GM18502 (cell line): ENCODE results near the gene RPL38.

Source experiments
- ATAC-seq: cut with Tn5 transposase; IDR thresholded peaks from one replicate; pipeline ENCODE4 v1.9.1; 2021; ENCODE audit warnings: mild to moderate bottlenecking; ENCODE audit not compliant: unreplicated experiment, poor library complexity

The RPL38 gene

DNA sequence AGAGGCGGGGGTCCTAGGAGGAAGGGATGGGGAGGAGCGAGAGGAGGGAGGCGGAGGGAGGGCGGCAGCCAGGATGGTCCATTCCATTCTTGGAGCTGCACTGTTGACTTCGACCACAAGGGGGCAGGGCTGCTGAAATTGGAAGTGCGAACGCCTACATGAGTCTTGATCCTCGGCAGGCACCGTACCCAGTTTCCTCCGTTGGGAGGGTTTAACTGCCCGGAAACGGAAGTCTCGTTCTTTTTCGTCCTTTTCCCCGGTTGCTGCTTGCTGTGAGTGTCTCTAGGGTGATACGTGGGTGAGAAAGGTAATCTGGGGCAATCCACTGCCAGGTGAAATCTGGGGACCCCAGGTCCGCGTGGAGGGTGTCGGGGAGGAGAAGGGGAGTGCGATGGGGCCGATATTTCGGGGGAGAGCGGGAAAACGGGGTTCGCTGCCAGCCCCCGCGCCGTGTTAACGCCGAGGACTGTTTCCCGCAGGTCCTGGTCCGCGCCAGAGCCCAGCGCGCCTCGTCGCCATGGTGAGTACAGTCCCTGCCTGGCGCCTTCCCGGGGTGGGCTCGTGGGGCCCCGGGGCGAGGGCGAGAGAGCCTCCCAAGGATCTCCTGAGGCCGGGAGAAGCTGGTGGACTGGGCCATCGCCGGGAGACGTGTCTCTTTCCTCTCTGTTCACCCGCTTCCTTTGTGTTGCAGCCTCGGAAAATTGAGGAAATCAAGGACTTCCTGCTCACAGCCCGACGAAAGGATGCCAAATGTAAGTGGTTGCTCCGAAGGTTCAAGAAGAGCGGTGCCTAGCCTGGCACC lies at the start of gene RPL38:
Gene RPL38 (plus strand): TSS at position 240 of the 802 bp plus-strand sequence. CDS start 278 bp downstream, at position 518.
- ATAC-seq, result peak; percentile 77

GRCh38 chr17:74153821-74154430 lies 49.6 kb upstream of the RPL38 start:
- no peak for ATAC-seq

GRCh38 chr17:74156878-74157277 lies 46.6 kb upstream of the RPL38 start:
- no peak for ATAC-seq

- ATAC-seq, result no peak
These were observed 46.1 kb upstream of the RPL38 start for GRCh38 chr17:74157366-74157765.

DNA sequence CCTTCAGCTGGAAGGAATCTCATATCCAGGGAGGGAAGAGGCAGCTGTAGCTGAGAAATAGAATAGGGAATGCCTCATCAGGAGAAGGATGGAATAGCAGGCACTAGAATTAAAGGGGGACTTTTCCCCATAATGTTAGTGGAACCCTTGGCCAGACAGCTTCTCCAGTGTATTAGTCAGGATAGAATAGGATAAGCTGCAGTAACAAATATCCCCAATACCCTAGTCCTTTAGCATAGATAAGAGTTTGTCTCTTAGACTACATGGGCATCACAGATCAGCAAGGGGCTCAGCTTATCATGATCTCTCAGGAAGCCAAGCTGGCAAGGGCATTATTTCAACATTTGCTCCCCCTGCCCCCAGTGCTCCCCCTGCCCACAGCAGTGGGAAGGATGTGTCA lies 44.7 kb upstream of the RPL38 start:
- ATAC-seq, result no peak

DNA sequence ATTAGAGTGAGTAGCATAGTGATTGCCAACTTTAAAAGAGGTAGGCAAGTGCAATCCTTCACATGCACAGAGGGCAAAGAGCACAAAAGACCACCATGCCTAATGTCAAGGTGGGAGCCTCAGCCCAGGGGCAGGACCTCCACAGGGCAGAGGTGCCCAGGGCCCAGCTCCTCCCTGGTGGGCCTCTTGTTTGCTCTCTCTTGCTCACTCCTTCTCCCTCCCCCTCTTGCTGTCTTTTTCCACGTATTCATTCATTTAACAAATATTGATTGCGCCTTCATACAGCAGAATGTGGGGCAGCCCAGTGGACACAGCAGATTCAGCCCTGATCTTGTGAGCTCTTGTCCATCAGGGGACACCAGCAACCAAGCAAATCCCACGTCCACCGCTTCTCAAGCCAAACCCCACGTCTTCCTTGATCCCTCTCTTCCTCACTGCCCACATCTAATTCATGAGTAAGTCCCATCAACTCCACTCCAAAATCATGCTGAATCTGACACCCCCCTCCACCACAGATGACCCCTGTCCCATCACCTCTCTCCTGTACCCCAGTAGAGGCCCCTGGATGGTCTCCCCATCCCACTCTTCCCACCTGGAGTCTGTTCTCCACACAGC lies 44.1 kb upstream of the RPL38 start:
- ATAC-seq, result no peak

DNA sequence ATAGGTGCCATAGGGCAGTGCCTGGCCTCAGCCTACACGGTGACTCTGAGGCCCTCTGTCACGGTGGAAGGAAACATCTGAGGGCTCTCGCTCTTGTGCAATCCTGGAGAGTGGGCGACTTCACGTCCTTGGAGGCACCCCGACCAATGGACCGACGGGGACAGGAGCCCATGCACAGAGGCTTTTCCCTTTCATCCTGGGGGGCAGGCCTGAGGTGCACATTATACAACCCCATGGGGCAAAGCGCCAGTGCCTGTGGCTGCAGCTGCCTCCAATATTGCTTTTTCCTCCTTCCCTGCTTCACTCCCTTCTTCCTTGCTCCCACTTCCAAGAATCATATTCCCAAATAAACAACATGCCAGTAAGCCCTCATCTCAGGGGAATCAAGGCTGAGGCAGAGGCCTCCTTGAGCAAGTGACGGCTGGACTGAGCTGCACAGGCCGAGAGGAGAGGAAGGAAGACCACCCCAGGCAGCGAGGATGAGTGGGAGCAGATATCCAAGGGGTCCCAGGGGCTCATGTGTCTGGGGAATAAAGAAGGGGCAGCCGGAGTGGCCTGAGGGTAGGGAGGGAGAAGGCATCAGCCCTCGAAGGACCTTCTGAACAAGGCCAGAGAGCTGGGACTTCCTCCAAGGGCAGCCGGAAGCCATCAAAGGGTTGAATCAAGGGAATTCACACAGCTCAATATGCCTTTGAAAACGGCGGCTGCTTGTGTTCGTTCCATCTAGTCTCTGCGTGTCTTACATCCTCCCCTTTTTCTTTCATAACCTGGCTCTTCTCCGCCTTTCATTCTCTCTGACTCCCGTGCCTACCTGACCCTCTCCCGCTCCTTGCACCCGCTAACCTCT lies 42.6 kb upstream of the RPL38 start:
- no peak for ATAC-seq

DNA sequence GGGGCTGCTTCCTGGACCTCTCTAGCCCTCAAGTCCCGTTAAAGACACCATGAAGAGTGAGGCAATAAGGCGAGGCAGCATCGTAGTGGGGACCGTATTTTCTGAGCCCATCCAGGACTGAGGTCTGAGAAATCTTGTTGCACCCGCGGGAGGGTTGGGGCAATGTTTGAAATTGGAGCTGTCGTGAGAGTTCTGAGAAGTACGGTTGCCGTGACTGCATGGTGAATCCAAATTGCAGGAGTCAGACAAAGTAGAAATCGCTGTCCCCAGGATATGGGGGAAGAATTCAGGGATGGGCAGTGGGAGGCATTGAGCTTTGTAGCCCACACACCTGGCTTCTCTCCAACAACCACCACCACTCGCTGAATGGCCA lies 42.0 kb upstream of the RPL38 start:
- ATAC-seq, result no peak

GRCh38 chr17:74163271-74163821 lies 40.1 kb upstream of the RPL38 start:
- ATAC-seq, result no peak

- no peak for ATAC-seq
These were observed 39.6 kb upstream of the RPL38 start for GRCh38 chr17:74163836-74164235.

DNA sequence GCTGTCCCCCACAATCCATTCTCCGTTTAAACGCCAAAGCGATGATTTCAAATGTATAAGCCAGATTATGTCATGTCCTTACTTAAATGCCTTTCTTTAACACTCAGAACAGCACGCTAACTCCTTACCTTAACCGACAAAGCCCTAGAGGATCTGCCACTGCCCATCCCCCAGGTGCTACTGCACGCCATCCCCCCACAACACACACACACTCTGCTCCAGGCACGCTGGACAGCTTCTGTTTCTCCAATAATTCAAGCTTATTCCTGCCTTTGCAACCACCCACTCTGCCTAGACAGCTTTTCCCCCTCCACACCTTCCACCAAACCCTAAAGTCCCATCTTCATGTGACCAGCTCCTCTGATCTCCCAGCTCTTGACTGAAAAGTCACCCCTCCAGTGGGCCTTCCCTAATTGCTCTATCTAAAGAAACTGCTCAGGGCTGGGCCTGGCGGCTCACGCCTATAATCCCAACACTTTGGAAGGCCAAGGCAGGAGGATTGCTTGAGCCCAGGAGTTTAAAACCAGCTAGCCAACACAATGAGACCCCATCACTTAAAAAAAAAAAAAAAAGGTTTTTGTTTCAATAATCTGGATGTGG lies 38.9 kb upstream of the RPL38 start:
- ATAC-seq, result no peak

DNA sequence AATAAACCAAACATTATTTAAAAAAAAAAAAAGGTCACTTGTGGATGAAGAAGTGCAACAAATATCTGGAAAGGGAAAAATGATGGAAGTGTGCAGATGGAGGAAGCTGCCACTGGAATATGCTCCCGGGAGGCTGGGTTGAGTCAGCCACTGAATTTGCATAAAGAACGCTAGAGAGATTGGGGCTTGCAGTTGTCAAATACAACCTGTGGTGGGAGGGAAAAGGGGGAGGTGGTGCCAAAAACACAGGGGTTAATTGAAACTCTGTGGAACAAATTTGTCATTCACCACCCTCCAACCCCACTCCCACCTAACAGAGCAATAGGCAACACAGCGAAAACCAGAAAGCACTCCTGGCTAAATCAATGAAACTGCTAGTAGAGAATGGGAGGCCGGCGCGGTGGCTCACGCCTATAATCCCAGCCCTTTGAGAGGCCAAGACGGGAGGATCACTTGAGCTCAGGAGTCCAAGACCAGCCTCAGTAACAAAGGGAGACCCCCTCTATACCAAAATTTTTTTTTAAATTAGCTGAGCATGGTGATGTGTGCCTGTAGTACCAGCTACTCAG lies 37.6 kb upstream of the RPL38 start:
- ATAC-seq, result no peak

GRCh38 chr17:74170924-74171323 lies 32.6 kb upstream of the RPL38 start:
- ATAC-seq, result no peak

GRCh38 chr17:74172700-74173099 lies 30.8 kb upstream of the RPL38 start:
- no peak for ATAC-seq

- ATAC-seq, result peak; percentile 53
These were observed 26.9 kb upstream of the RPL38 start for GRCh38 chr17:74176546-74177001.

- ATAC-seq, result no peak
These were observed 26.4 kb upstream of the RPL38 start for GRCh38 chr17:74177018-74177450.

DNA sequence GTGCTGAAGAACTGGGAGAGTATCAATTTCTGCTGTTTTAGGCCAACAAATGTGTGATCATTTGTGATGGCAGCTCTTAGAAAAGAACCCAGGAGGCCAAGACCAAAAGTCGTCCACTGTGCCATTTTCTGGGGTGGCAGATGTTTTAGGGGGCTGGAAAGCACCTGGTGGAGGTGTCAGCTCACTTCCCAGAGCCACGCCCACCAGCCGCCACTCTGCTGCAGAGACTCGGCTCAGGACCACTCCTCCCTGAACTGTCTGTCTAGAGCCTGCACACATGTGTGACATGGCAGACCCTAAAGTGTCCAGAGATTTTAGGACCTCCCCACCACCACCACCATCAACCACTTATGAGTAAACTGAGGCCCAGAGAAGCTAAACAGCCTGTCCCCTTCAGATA lies 23.9 kb upstream of the RPL38 start:
- no peak for ATAC-seq

GRCh38 chr17:74180336-74180735 lies 23.1 kb upstream of the RPL38 start:
- no peak for ATAC-seq

DNA sequence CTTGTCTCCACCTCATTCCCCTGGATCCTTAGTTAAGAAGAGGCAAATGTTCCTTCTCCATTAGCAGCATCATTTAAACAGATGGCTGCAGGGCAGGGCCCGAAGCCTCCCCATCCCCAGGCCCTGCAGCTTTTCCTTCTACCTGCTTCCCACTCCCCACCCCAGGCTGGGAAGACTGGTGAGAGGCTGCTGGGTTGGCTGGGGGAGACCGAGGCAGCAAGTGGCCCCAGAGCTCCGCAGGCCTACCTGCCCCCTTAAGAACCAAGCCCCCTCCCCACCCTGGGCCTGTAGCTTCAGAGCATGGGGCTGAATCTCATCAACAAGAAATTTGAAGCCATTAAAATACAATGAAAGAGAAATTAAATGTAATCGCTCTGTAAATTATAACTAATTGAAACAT lies 22.1 kb upstream of the RPL38 start:
- no peak for ATAC-seq
